Thoracic aorta (tissue), 2 donors: Measurements from ENCODE around the gene ABL2. TPM values are rescaled to one million over a fixed set of nuclear protein-coding genes. Genes with fewer than 3 reads are reported as not detected.

Source experiments
- ATAC-seq: fragments of 150-250 bp; one replicate; pipeline ENCODE4 v1.8.0; 2017; ENCODE audit warnings: low read depth; ENCODE audit not compliant: insufficient number of reproducible peaks, low FRiP score
- DNase-seq: peaks from one replicate; pipeline ENCODE4 v3.0.0-alpha.2; 2020; ENCODE audit warnings: low spot score
- H3K27ac ChIP-seq, 2 donors: fragments of 200-600 bp; sonication (generic); 1 replicate in 1 of 2; 2 replicates in 1 of 2; pipeline ENCODE4 v1.5.1; 2016; ENCODE audit warnings: mild to moderate bottlenecking in 2 of 2, moderate library complexity in 2 of 2
- H3K27me3 ChIP-seq: fragments of 200-600 bp; sonication (generic); replicated peaks from 2 replicates; pipeline ENCODE4 v1.6.0; 2016; ENCODE audit warnings: mild to moderate bottlenecking; ENCODE audit not compliant: insufficient read depth
- H3K36me3 ChIP-seq: fragments of 200-600 bp; sonication (generic); one replicate; pipeline ENCODE4 v1.5.1; 2016
- H3K4me1 ChIP-seq, 2 donors: fragments of 200-600 bp; sonication (generic); 1 replicate in 1 of 2; 2 replicates in 1 of 2; pipeline versions ENCODE4 v1.5.1 to v1.6.0; 2016; ENCODE audit warnings: low read depth in 2 of 2, mild to moderate bottlenecking in 1 of 2; ENCODE audit not compliant: control insufficient read depth in 1 of 2
- H3K4me3 ChIP-seq: fragments of 200-600 bp; sonication (generic); 2 replicates; pipeline ENCODE4 v1.5.1; 2016; ENCODE audit warnings: mild to moderate bottlenecking
- H3K9me3 ChIP-seq: fragments of 200-600 bp; sonication (generic); 2 replicates; pipeline ENCODE4 v1.5.1; 2016
- total RNA-seq, 2 donors: library from RNA; depleted of rRNA; stranded (reverse); fragments of >200 nt; gene quantifications; one replicate each; pipeline versions ENCODE4 v1.1.0 to v1.2.3, GENCODE V29; 2016
- TF ChIP-seq, protein P1 (sequence below): fragments of 200-600 bp; sonication (generic); IDR thresholded peaks from one replicate; pipeline ENCODE4 v1.5.1; 2019; ENCODE audit warnings: antibody characterized with exemption

The ABL2 gene
- total RNA-seq, 2 donors from 2014 or later = 23.6 to 62.4 TPM

GRCh38 chr1:179164494-179164893 is 65.0 kb downstream of the ABL2 start:
- no peak for ATAC-seq
- no peaks in the 10 kb centered on the region for H3K27me3 ChIP-seq
- H3K36me3 ChIP-seq = no peaks in the 10 kb centered on the region
- H3K27ac ChIP-seq = no peak overlapping the region
- no peak overlapping the region for H3K4me3 ChIP-seq
- DNase-seq = no peak
- peaks cover 6 to 18% of the 10 kb centered on the region in 2 donors for H3K4me1 ChIP-seq
- no peaks in the 10 kb centered on the region for H3K9me3 ChIP-seq
- TF ChIP-seq, protein P1, sequence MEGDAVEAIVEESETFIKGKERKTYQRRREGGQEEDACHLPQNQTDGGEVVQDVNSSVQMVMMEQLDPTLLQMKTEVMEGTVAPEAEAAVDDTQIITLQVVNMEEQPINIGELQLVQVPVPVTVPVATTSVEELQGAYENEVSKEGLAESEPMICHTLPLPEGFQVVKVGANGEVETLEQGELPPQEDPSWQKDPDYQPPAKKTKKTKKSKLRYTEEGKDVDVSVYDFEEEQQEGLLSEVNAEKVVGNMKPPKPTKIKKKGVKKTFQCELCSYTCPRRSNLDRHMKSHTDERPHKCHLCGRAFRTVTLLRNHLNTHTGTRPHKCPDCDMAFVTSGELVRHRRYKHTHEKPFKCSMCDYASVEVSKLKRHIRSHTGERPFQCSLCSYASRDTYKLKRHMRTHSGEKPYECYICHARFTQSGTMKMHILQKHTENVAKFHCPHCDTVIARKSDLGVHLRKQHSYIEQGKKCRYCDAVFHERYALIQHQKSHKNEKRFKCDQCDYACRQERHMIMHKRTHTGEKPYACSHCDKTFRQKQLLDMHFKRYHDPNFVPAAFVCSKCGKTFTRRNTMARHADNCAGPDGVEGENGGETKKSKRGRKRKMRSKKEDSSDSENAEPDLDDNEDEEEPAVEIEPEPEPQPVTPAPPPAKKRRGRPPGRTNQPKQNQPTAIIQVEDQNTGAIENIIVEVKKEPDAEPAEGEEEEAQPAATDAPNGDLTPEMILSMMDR = no peak

GRCh38 chr1:179156708-179157107 is 72.8 kb downstream of the ABL2 start:
- TF ChIP-seq, protein P1 = no peak
- ATAC-seq (no peak), DNase-seq (no peak)
- H3K4me1 ChIP-seq = peaks cover 19 to 44% of the 10 kb centered on the region in 2 donors
- H3K4me3 ChIP-seq = no peak overlapping the region
- no peak overlapping the region for H3K27ac ChIP-seq
- H3K9me3 ChIP-seq = no peaks in the 10 kb centered on the region
- no peaks in the 10 kb centered on the region for H3K27me3 ChIP-seq
- H3K36me3 ChIP-seq = no peaks in the 10 kb centered on the region

GRCh38 chr1:179156026-179156425 is 73.5 kb downstream of the ABL2 start:
- TF ChIP-seq, protein P1 = no peak
- Histone ChIP-seq H3K9me3 (no peaks in the 10 kb centered on the region), H3K4me3 (no peak overlapping the region), H3K4me1 (peaks cover 19 to 44% of the 10 kb centered on the region in 2 donors), H3K27ac (peak overlapping the region in 1 of 2 donors; percentile 52), H3K27me3 (no peaks in the 10 kb centered on the region), H3K36me3 (no peaks in the 10 kb centered on the region)
- ATAC-seq (no peak), DNase-seq (no peak)

GRCh38 chr1:179155615-179156014 is 73.9 kb downstream of the ABL2 start:
- peak overlapping the region in 1 of 2 donors; percentile 52 for H3K27ac ChIP-seq
- H3K36me3 ChIP-seq = no peaks in the 10 kb centered on the region
- no peaks in the 10 kb centered on the region for H3K9me3 ChIP-seq
- TF ChIP-seq, protein P1 = no peak
- H3K4me3 ChIP-seq = peak overlapping the region; percentile 17
- DNase-seq (no peak), ATAC-seq (peak; percentile 47)
- peaks cover 19 to 44% of the 10 kb centered on the region in 2 donors for H3K4me1 ChIP-seq
- H3K27me3 ChIP-seq = no peaks in the 10 kb centered on the region

DNA sequence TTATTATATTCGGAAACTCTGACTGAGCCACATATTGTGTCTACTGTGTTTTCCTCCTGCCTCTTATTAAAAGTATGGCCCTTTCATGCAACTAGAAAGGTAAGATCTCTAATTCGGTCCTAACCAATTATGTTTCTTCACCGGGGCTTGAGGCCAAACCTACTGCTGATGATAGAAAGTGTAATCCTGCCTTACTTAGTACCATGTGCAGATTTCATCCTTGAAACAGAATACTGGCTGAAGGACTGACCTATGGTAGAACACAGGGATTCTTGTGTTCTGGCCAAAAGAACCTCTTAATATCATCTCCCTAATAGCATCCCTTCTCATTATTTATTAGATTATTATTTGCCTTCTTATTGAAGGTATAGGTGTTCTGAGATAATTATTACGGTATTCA is 75.0 kb downstream of the ABL2 start:
- H3K4me1 ChIP-seq = peaks cover 19 to 44% of the 10 kb centered on the region in 2 donors
- no peak for ATAC-seq
- H3K36me3 ChIP-seq = no peaks in the 10 kb centered on the region
- no peaks in the 10 kb centered on the region for H3K27me3 ChIP-seq
- TF ChIP-seq, protein P1 = no peak
- H3K27ac ChIP-seq = no peak overlapping the region
- no peaks in the 10 kb centered on the region for H3K9me3 ChIP-seq
- no peak for DNase-seq
- H3K4me3 ChIP-seq = no peak overlapping the region
